Measurements from ENCODE around the gene CRY2.

DNA sequence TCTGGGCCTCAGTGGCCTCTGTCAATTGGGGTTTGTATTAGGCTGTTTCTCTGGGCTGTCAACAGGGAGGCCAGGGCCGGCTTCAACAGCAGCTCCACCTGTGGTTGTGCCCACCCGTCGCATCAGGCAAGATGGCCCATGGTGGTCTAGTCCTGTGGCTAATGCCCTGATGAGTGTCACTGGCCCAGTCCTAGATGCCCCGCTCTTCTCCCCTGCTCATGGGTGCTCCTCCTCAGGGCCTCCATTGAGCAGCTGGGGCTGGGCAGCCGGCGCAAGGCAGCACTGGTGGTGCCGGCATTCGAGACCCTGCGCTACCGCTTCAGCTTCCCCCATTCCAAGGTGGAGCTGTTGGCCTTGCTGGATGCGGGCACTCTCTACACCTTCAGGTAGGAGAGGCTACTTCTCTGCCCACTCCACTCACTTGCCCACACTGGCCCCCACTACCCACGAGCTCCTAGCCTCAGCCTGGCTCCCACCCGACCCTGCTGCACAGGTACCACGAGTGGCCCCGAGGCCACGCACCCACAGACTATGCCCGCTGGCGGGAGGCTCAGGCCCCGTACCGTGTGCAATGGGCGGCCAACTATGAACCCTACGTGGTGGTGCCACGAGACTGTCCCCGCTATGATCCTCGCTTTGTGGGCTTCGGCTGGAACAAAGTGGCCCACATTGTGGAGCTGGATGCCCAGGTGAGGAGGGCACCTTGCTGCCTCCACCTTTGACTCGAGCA lies 80.6 kb downstream of the CRY2 start:
- no peak for TF ChIP-seq POLR2A (IDR thresholded peaks at IDR 0.05)
- peak in 1 of 3 donors; percentile 58 for TF ChIP-seq POLR2AphosphoS5 (IDR thresholded peaks at IDR 0.05)

Measured in spleen (tissue), 3 donors.